PFSK-1 (cell line): ENCODE measurements around the gene ASCL5.

Experiments
- FOXP2 ChIP-seq: optimal IDR thresholded peaks from 2 replicates; pipeline ENCODE3; 2011; ENCODE audit warnings: borderline replicate concordance, control low read depth, inconsistent platforms; ENCODE audit not compliant: insufficient read depth; ENCODE audit errors: extremely low read length, extremely low read depth
- POLR2AphosphoS5 ChIP-seq: IDR thresholded peaks from 2 replicates; pipeline ENCODE4 v1.6.1; 2012; ENCODE audit warnings: low read depth, mild to moderate bottlenecking, control low read depth, low read length, moderate library complexity
- REST ChIP-seq, 2 experiments: IDR thresholded peaks; 2 replicates each; pipeline versions ENCODE4 v1.6.1 to v1.8.0; 2011 to 2012; ENCODE audit warnings: low read depth in 2 of 2, low read length in 2 of 2, control low read depth in 1 of 2, inconsistent platforms in 1 of 2, mild to moderate bottlenecking in 1 of 2, moderate library complexity in 1 of 2; ENCODE audit not compliant: insufficient read depth in 1 of 2
- SIN3A ChIP-seq: IDR thresholded peaks from 2 replicates; pipeline ENCODE4 v1.6.1; 2012; ENCODE audit warnings: mild to moderate bottlenecking, low read length, moderate library complexity, borderline replicate concordance; ENCODE audit not compliant: insufficient read depth
- TAF1 ChIP-seq: IDR thresholded peaks from 2 replicates; pipeline ENCODE4 v1.6.1; 2012; ENCODE audit warnings: low read length, control low read depth, borderline replicate concordance; ENCODE audit not compliant: insufficient read depth

Gene ASCL5

GRCh38 chr1:201145816-201146215, 18.8 kb upstream of the ASCL5 start:
- TF ChIP-seq REST (IDR thresholded peaks at IDR 0.05; ENCODE audit: insufficient read depth in 1 of 2, low read depth in 2 of 2, low read length in 2 of 2) = no peak
- no peak for TF ChIP-seq FOXP2
- no peak for TF ChIP-seq SIN3A
- TF ChIP-seq TAF1 = no peak
- no peak for TF ChIP-seq POLR2AphosphoS5

- TF ChIP-seq SIN3A (no peak), FOXP2 (no peak), TAF1 (no peak), REST (IDR thresholded peaks at IDR 0.05; ENCODE audit: insufficient read depth in 1 of 2, low read depth in 2 of 2, low read length in 2 of 2) (no peak), POLR2AphosphoS5 (no peak)
Measured at GRCh38 chr1:201145132-201145531, 18.1 kb upstream of the ASCL5 start.

- TF ChIP-seq POLR2AphosphoS5 (no peak), FOXP2 (no peak), TAF1 (no peak), REST (IDR thresholded peaks at IDR 0.05; ENCODE audit: insufficient read depth in 1 of 2, low read depth in 2 of 2, low read length in 2 of 2) (no peak), SIN3A (no peak)
Measured at GRCh38 chr1:201144701-201145100, 17.7 kb upstream of the ASCL5 start.

GRCh38 chr1:201143726-201144635, 17.0 kb upstream of the ASCL5 start:
- no peak for TF ChIP-seq POLR2AphosphoS5
- TF ChIP-seq FOXP2 = no peak

- TF ChIP-seq TAF1 (no peak), FOXP2 (no peak), REST (IDR thresholded peaks at IDR 0.05; ENCODE audit: insufficient read depth in 1 of 2, low read depth in 2 of 2, low read length in 2 of 2) (no peak), POLR2AphosphoS5 (no peak), SIN3A (no peak)
Measured at GRCh38 chr1:201142849-201143725, 16.1 kb upstream of the ASCL5 start.
